GM23248 (cell line): Measurements from ENCODE around the gene CFAP119. TPM values are rescaled to one million over a fixed set of nuclear protein-coding genes. Genes with fewer than 3 reads are reported as not detected.

ENCODE experiments used
- DNase-seq: peaks from one replicate; pipeline ENCODE4 v3.0.0-alpha.2; 2015
- H2AFZ ChIP-seq: fragments of 200-600 bp; sonication (generic); 2 replicates; pipeline ENCODE4 v1.6.1; 2016; ENCODE audit warnings: antibody characterized with exemption
- H3F3A ChIP-seq: fragments of 200-600 bp; sonication (generic); 2 replicates; pipeline ENCODE4 v1.6.1; 2016; ENCODE audit warnings: mild to moderate bottlenecking, antibody characterized with exemption, mixed run types; ENCODE audit not compliant: insufficient read depth
- H3K27ac ChIP-seq: fragments of 200-600 bp; sonication (generic); 2 replicates; pipeline ENCODE4 v1.5.1; 2016; ENCODE audit warnings: mild to moderate bottlenecking
- H3K27me3 ChIP-seq: fragments of 200-600 bp; sonication (generic); replicated peaks from 2 replicates; pipeline ENCODE4 v1.6.1; 2016; ENCODE audit warnings: mild to moderate bottlenecking; ENCODE audit not compliant: insufficient read depth
- H3K36me3 ChIP-seq: fragments of 200-600 bp; sonication (generic); 2 replicates; pipeline ENCODE4 v1.6.1; 2016; ENCODE audit warnings: low read depth, mild to moderate bottlenecking
- H3K4me1 ChIP-seq: fragments of 200-600 bp; sonication (generic); 2 replicates; pipeline ENCODE4 v1.6.1; 2016; ENCODE audit warnings: mild to moderate bottlenecking; ENCODE audit not compliant: insufficient read depth
- H3K4me2 ChIP-seq: fragments of 200-600 bp; sonication (generic); one replicate; pipeline ENCODE4 v1.6.1; 2016; ENCODE audit warnings: mild to moderate bottlenecking; ENCODE audit not compliant: unreplicated experiment
- H3K4me3 ChIP-seq: fragments of 200-600 bp; sonication (generic); 2 replicates; pipeline ENCODE4 v1.5.1; 2016; ENCODE audit warnings: mild to moderate bottlenecking
- H3K79me2 ChIP-seq: fragments of 200-600 bp; sonication (generic); 2 replicates; pipeline ENCODE4 v1.6.1; 2016; ENCODE audit warnings: mild to moderate bottlenecking; ENCODE audit not compliant: insufficient read depth
- H3K9ac ChIP-seq: fragments of 200-600 bp; sonication (generic); 2 replicates; pipeline ENCODE4 v1.6.1; 2016; ENCODE audit warnings: mild to moderate bottlenecking
- H3K9me2 ChIP-seq: fragments of 200-600 bp; sonication (generic); 2 replicates; pipeline ENCODE4 v1.6.1; 2016; ENCODE audit warnings: mixed run types, mild to moderate bottlenecking, moderate library complexity; ENCODE audit not compliant: insufficient read depth
- H3K9me3 ChIP-seq: fragments of 200-600 bp; sonication (generic); one replicate; pipeline ENCODE4 v1.6.1; 2017; ENCODE audit warnings: low read depth
- H4K20me1 ChIP-seq: fragments of 200-600 bp; sonication (generic); 2 replicates; pipeline ENCODE4 v1.6.0; 2016; ENCODE audit not compliant: insufficient read depth
- EZH2 ChIP-seq: fragments of 200-600 bp; sonication (generic); IDR thresholded peaks from 2 replicates; pipeline ENCODE4 v1.6.1; 2018; ENCODE audit warnings: antibody characterized with exemption, mild to moderate bottlenecking; ENCODE audit not compliant: insufficient read depth, poor library complexity, severe bottlenecking
- EZH2phosphoT487 ChIP-seq: fragments of 200-600 bp; sonication (generic); IDR thresholded peaks from 2 replicates; pipeline ENCODE4 v1.6.1; 2018; ENCODE audit warnings: antibody characterized with exemption, moderate library complexity, mild to moderate bottlenecking, low read depth; ENCODE audit not compliant: insufficient read depth
- WGBS, 2 experiments: methylation state at CpG; one replicate each; pipeline ENCODE4 v1.1.6; 2015 to 2017; ENCODE audit warnings: low lambda C conversion rate in 2 of 2, low coverage in 1 of 2; ENCODE audit errors: missing lambda C conversion rate in 2 of 2; 5-methylcytosine and 5-hydroxymethylcytosine counted together
- in situ Hi-C: fragments of 300-500 bp; cut with MboI; formaldehyde crosslinking; loops from 2 replicates; pipeline ENCODE4 v1.15.0; 2020
- polyA plus RNA-seq: library from polyadenylated mRNA; unstranded; fragments of >200 nt; fragmentation: Nextera tagmentation; extraction: Ambion mirVana; gene quantifications from 2 replicates; pipeline ENCODE4 v1.2.1, GENCODE V29; 2016
- total RNA-seq: library from RNA; depleted of rRNA; stranded (reverse); fragments of >200 nt; shearing (Covaris generic); gene quantifications from 2 replicates; pipeline ENCODE4 v1.2.3, GENCODE V29; 2014

The CFAP119 gene
- total and polyA plus RNA-seq, 2 experiments from 2014 or later = 2.7 to 4.6 TPM

- Histone ChIP-seq H3K27ac (no peak overlapping the region), H4K20me1 (no peaks in the 10 kb centered on the region), H3K9me3 (no peaks in the 10 kb centered on the region), H3K4me3 (no peak overlapping the region), H2AFZ (no peak overlapping the region), H3K4me2 (no peak overlapping the region), H3K79me2 (peaks cover 27% of the 10 kb centered on the region), H3K9ac (no peak overlapping the region), H3F3A (peaks cover 12% of the 10 kb centered on the region; the same call in 1 of the 2 replicates), H3K27me3 (no peaks in the 10 kb centered on the region), H3K9me2 (no peaks in the 10 kb centered on the region), H3K4me1 (peaks cover 2% of the 10 kb centered on the region; the same call in 1 of the 2 replicates), H3K36me3 (peaks cover 46% of the 10 kb centered on the region; the same call in 1 of the 2 replicates)
- in situ Hi-C loops = no loop called here
- no peak for TF ChIP-seq EZH2phosphoT487
- TF ChIP-seq EZH2 = no peak
- DNase-seq = no peak
- 84 to 86% methylated on average over 16 to 17 of the region's 17 CpGs for WGBS, 2 experiments
These were observed 7.7 kb upstream of the CFAP119 start for GRCh38 chr16:30769379-30770089.

GRCh38 chr16:30768583-30769181 lies 6.8 kb upstream of the CFAP119 start:
- no peak for DNase-seq
- H3F3A ChIP-seq = peaks cover 8% of the 10 kb centered on the region; the same call in 1 of the 2 replicates
- no peak for TF ChIP-seq EZH2phosphoT487
- no peak for TF ChIP-seq EZH2
- H3K4me3 ChIP-seq = no peak overlapping the region
- WGBS, 2 experiments = 97 to 99% methylated on average over 23 of the region's 23 CpGs
- in situ Hi-C loops = no loop called here
- no peak overlapping the region for H2AFZ ChIP-seq
- H3K36me3 ChIP-seq = peaks cover 53% of the 10 kb centered on the region; the same call in 1 of the 2 replicates
- no peak overlapping the region for H3K4me2 ChIP-seq
- H3K4me1 ChIP-seq = peaks cover 2% of the 10 kb centered on the region; the same call in 1 of the 2 replicates
- H4K20me1 ChIP-seq = no peaks in the 10 kb centered on the region
- H3K9me2 ChIP-seq = no peaks in the 10 kb centered on the region
- no peaks in the 10 kb centered on the region for H3K27me3 ChIP-seq
- peaks cover 36% of the 10 kb centered on the region for H3K79me2 ChIP-seq
- no peak overlapping the region for H3K27ac ChIP-seq
- no peaks in the 10 kb centered on the region for H3K9me3 ChIP-seq
- no peak overlapping the region for H3K9ac ChIP-seq

- Histone ChIP-seq H3K9me3 (no peaks in the 10 kb centered on the region), H4K20me1 (no peaks in the 10 kb centered on the region), H2AFZ (no peak overlapping the region), H3K4me3 (no peak overlapping the region), H3K27me3 (no peaks in the 10 kb centered on the region), H3K79me2 (peaks cover 43% of the 10 kb centered on the region), H3K4me1 (peaks cover 10% of the 10 kb centered on the region), H3K27ac (no peak overlapping the region), H3K4me2 (no peak overlapping the region), H3K36me3 (peaks cover 59% of the 10 kb centered on the region; the same call in 1 of the 2 replicates), H3F3A (peaks cover 8% of the 10 kb centered on the region; the same call in 1 of the 2 replicates), H3K9ac (no peak overlapping the region), H3K9me2 (no peaks in the 10 kb centered on the region)
- 90 to 92% methylated on average over 17 to 18 of the region's 18 CpGs for WGBS, 2 experiments
- TF ChIP-seq EZH2phosphoT487 (no peak), EZH2 (no peak)
- no peak for DNase-seq
- in situ Hi-C loops = no loop called here
These were observed 6.1 kb upstream of the CFAP119 start for GRCh38 chr16:30767767-30768465.

GRCh38 chr16:30766933-30767284 lies 5.0 kb upstream of the CFAP119 start:
- WGBS, 2 experiments = 64 to 67% methylated on average over 4 of the region's 4 CpGs
- Histone ChIP-seq H3K27ac (no peak overlapping the region), H3K9me2 (no peaks in the 10 kb centered on the region), H2AFZ (no peak overlapping the region), H3K36me3 (peaks cover 59% of the 10 kb centered on the region; the same call in 1 of the 2 replicates), H3K4me2 (no peak overlapping the region), H3K9me3 (no peaks in the 10 kb centered on the region), H4K20me1 (no peaks in the 10 kb centered on the region), H3K27me3 (no peaks in the 10 kb centered on the region), H3K9ac (no peak overlapping the region), H3F3A (peaks cover 8% of the 10 kb centered on the region; the same call in 1 of the 2 replicates), H3K4me1 (peaks cover 12% of the 10 kb centered on the region), H3K4me3 (no peak overlapping the region), H3K79me2 (peaks cover 52% of the 10 kb centered on the region)
- DNase-seq = no peak
- no peak for TF ChIP-seq EZH2phosphoT487
- no peak for TF ChIP-seq EZH2
- in situ Hi-C loops = no loop called here
